B cell (primary cell): ENCODE data around the gene OR1M1. TPM values are rescaled to one million over a fixed set of nuclear protein-coding genes. Genes with fewer than 3 reads are reported as not detected.

Experiments used
- polyA plus RNA-seq: library from polyadenylated mRNA; depleted of rRNA; stranded (reverse); fragments of >200 nt; gene quantifications from 2 replicates; pipeline ENCODE4 v1.2.3, GENCODE V29; 2012
- small RNA-seq: library from RNA; depleted of rRNA; stranded (forward); fragments of <200 nt; gene quantifications from one replicate; pipeline ENCODE3, GENCODE V24; 2012; ENCODE audit warnings: low replicate concordance, low read depth; ENCODE audit not compliant: insufficient read length
- total RNA-seq, 2 donors: library from RNA; stranded (reverse); fragments of 120-200 nt in 1 of 2; gene quantifications; 1 replicate in 1 of 2; 2 replicates in 1 of 2; pipeline versions ENCODE4 v1.2.3 to v1.2.4, GENCODE V29; 2013 to 2022

Gene OR1M1
- total and polyA plus RNA-seq, 2 donors (not counting 1 experiment from before 2014, with no cell fraction given), result not detected

Small RNA genes within 50 kb of the gene (small RNA-seq; reads per million reads assigned to genes)
- gene OR1M4P, result not detected

Other genes with a start within 250 kb of the OR1M1 start
- gene MUC16, start 76.7 kb upstream of the OR1M1 start, total RNA-seq, result 1.0 and 1.1 TPM in 2 replicates
- gene MUC16, start 76.7 kb upstream of the OR1M1 start, polyA plus RNA-seq, result 0.14 and 0.91 TPM in 2 replicates
- not detected in 2 replicates for gene OR7G2, start 20.4 kb downstream of the OR1M1 start, total RNA-seq
- gene OR7G2, start 20.4 kb downstream of the OR1M1 start, polyA plus RNA-seq, result not detected in 2 replicates
- gene OR7G1, start 28.7 kb downstream of the OR1M1 start, total RNA-seq, result not detected in 2 replicates
- not detected in 2 replicates for gene OR7G1, start 28.7 kb downstream of the OR1M1 start, polyA plus RNA-seq
- not detected in 2 replicates for gene OR7G3, start 39.9 kb downstream of the OR1M1 start, total RNA-seq
- not detected in 2 replicates for gene OR7G3, start 39.9 kb downstream of the OR1M1 start, polyA plus RNA-seq
- 60.6 and 65.2 TPM in 2 replicates for gene ZNF317, start 53.3 kb downstream of the OR1M1 start, total RNA-seq
- 31.6 and 43.3 TPM in 2 replicates for gene ZNF317, start 53.3 kb downstream of the OR1M1 start, polyA plus RNA-seq
- 0.07 TPM in 1 of 2 replicates, not detected in the other for gene OR7D2, start 91.9 kb downstream of the OR1M1 start, total RNA-seq
- gene OR7D2, start 91.9 kb downstream of the OR1M1 start, polyA plus RNA-seq, result 0.06 TPM in 1 of 2 replicates, not detected in the other
- gene OR7D4, start 132.5 kb downstream of the OR1M1 start, total RNA-seq, result not detected in 2 replicates
- not detected in 2 replicates for gene OR7D4, start 132.5 kb downstream of the OR1M1 start, polyA plus RNA-seq
- gene OR7E24, start 163.9 kb downstream of the OR1M1 start, total RNA-seq, result not detected in 2 replicates
- gene OR7E24, start 163.9 kb downstream of the OR1M1 start, polyA plus RNA-seq, result not detected in 2 replicates
- 17.3 and 22.0 TPM in 2 replicates for gene ZNF699, start 222.8 kb downstream of the OR1M1 start, total RNA-seq
- gene ZNF699, start 222.8 kb downstream of the OR1M1 start, polyA plus RNA-seq, result 5.2 and 11.1 TPM in 2 replicates
- 49.3 and 60.9 TPM in 2 replicates for gene ZNF559, start 237.1 kb downstream of the OR1M1 start, total RNA-seq
- 19.9 and 23.9 TPM in 2 replicates for gene ZNF559, start 237.1 kb downstream of the OR1M1 start, polyA plus RNA-seq